Measurements from ENCODE around the gene RANBP10. TPM values are rescaled to one million over a fixed set of nuclear protein-coding genes. Genes with fewer than 3 reads are reported as not detected.
A peak's percentile ranks its signal among the peaks of the same experiment; 100 is the strongest.
"Not testable (repeated sequence)": the region's sequence is repeated elsewhere in the genome, so short reads cannot be mapped to it uniquely, and the experiment has no call there.

The RANBP10 gene
- total RNA-seq, 5 donors from 2014 or later (not counting 1 experiment from before 2014, with no cell fraction given), result 21.9 to 29.3 (median 24.5) TPM

DNA sequence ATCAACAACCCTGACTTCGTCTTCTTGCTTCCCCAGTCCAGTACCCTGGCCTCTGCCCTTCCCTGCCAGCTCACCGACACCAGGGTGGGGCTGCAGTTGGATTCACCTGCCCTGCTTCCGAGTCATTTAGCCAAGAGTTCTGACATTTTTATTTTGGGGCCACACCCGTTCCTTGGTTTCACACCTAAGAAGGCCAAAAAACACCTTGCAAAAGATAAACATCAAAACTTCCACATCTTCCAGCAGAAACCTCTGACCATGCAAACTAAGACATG lies 45.5 kb downstream of the RANBP10 start:
- Mint-ChIP-seq H3K4me3 (no peak overlapping the region), H3K36me3 (peaks cover 21% of the 10 kb centered on the region), H3K9me3 (no peaks in the 10 kb centered on the region), H3K4me1 (peaks cover 15 to 24% (median 23%) of the 10 kb centered on the region in 3 donors), H3K27ac (peak overlapping the region; percentile 78 to 79), H3K27me3 (no peaks in the 10 kb centered on the region)
- Histone ChIP-seq H3K9me3 (no peaks in the 10 kb centered on the region), H3K36me3 (ENCODE audit: control insufficient read depth in 2 of 2, extremely low read depth in 1 of 2, insufficient read depth in 1 of 2, low read length in 1 of 2) (peaks cover 0 to 15% of the 10 kb centered on the region in 2 donors), H3K27me3 (replicated peaks in 1 of 2; ENCODE audit: control insufficient read depth in 2 of 2, extremely low read depth in 1 of 2, insufficient read depth in 2 of 2, low read length in 1 of 2) (no peaks in the 10 kb centered on the region), H3K4me1 (ENCODE audit: control insufficient read depth in 1 of 2, extremely low read depth in 1 of 2, insufficient read depth in 2 of 2, low read length in 2 of 2) (peaks cover 0 to 7% of the 10 kb centered on the region in 2 experiments), H3K4me3 (ENCODE audit: control insufficient read depth in 1 of 2, extremely low read depth in 1 of 2, low read length in 1 of 2) (no peak overlapping the region), H3K27ac (ENCODE audit: low read length) (no peak overlapping the region)
- no peak for DNase-seq
- WGBS (ENCODE audit: insufficient coverage), result 92% methylated on average over 3 of the region's 4 CpGs
- POLR2A ChIA-PET, result no interaction called here
- CTCF ChIA-PET, result interaction anchor here in 1 of 2 donors (0.6 kb wide), 1 partner anchor 287 kb away, joined by 5 read pairs; no protein-coding TSS in a partner anchor
- no peak for ATAC-seq (replicated peaks in 1 of 4)

GRCh38 chr16:67760206-67760955 lies 46.0 kb downstream of the RANBP10 start:
- Histone ChIP-seq H3K27ac (ENCODE audit: low read length) (no peak overlapping the region), H3K36me3 (ENCODE audit: control insufficient read depth in 2 of 2, extremely low read depth in 1 of 2, insufficient read depth in 1 of 2, low read length in 1 of 2) (peaks cover 0 to 15% of the 10 kb centered on the region in 2 donors), H3K27me3 (replicated peaks in 1 of 2; ENCODE audit: control insufficient read depth in 2 of 2, extremely low read depth in 1 of 2, insufficient read depth in 2 of 2, low read length in 1 of 2) (no peaks in the 10 kb centered on the region), H3K4me3 (ENCODE audit: control insufficient read depth in 1 of 2, extremely low read depth in 1 of 2, low read length in 1 of 2) (no peak overlapping the region), H3K4me1 (ENCODE audit: control insufficient read depth in 1 of 2, extremely low read depth in 1 of 2, insufficient read depth in 2 of 2, low read length in 2 of 2) (peaks cover 0 to 7% of the 10 kb centered on the region in 2 experiments), H3K9me3 (no peaks in the 10 kb centered on the region)
- Mint-ChIP-seq H3K4me3 (no peak overlapping the region), H3K27ac (peak overlapping the region; percentile 78 to 79), H3K36me3 (peaks cover 21% of the 10 kb centered on the region), H3K4me1 (peaks cover 18 to 24% (median 23%) of the 10 kb centered on the region in 3 donors), H3K9me3 (no peaks in the 10 kb centered on the region), H3K27me3 (no peaks in the 10 kb centered on the region)
- 82% methylated on average over 7 of the region's 8 CpGs for WGBS (ENCODE audit: insufficient coverage)
- ATAC-seq (replicated peaks in 1 of 4) (peak in 2 of 4 experiments; percentile 23 to 27), DNase-seq (peak in 1 of 35 experiments; percentile 2)
- ChIA-PET POLR2A (no interaction called here), CTCF (interaction anchor here in 1 of 2 donors (0.6 kb wide), 1 partner anchor 287 kb away, joined by 5 read pairs; no protein-coding TSS in a partner anchor)

- Mint-ChIP-seq H3K9me3 (no peaks in the 10 kb centered on the region), H3K36me3 (peaks cover 21% of the 10 kb centered on the region), H3K27ac (no peak overlapping the region), H3K4me3 (no peak overlapping the region), H3K4me1 (peaks cover 18 to 24% (median 23%) of the 10 kb centered on the region in 3 donors), H3K27me3 (no peaks in the 10 kb centered on the region)
- peaks cover 3 to 23% of the 10 kb centered on the region in 2 donors for H3K36me3 ChIP-seq (ENCODE audit: control insufficient read depth in 2 of 2, extremely low read depth in 1 of 2, insufficient read depth in 1 of 2, low read length in 1 of 2)
- no peak overlapping the region for H3K4me3 ChIP-seq (ENCODE audit: control insufficient read depth in 1 of 2, extremely low read depth in 1 of 2, low read length in 1 of 2)
- ATAC-seq (replicated peaks in 1 of 4) (no peak), DNase-seq (no peak)
- no peaks in the 10 kb centered on the region for H3K27me3 ChIP-seq (replicated peaks in 1 of 2; ENCODE audit: control insufficient read depth in 2 of 2, extremely low read depth in 1 of 2, insufficient read depth in 2 of 2, low read length in 1 of 2)
- 93% methylated on average over 6 of the region's 7 CpGs for WGBS (ENCODE audit: insufficient coverage)
- H3K9me3 ChIP-seq, result no peaks in the 10 kb centered on the region
- peaks cover 0 to 7% of the 10 kb centered on the region in 2 experiments for H3K4me1 ChIP-seq (ENCODE audit: control insufficient read depth in 1 of 2, extremely low read depth in 1 of 2, insufficient read depth in 2 of 2, low read length in 2 of 2)
- CTCF ChIA-PET, result no interaction called here
- H3K27ac ChIP-seq (ENCODE audit: low read length), result no peak overlapping the region
- POLR2A ChIA-PET, result no interaction called here
Measured at GRCh38 chr16:67758966-67759365, 47.4 kb downstream of the RANBP10 start.

- H3K27ac ChIP-seq (ENCODE audit: low read length), result no peak overlapping the region
- ChIA-PET POLR2A (interaction anchor here in 1 of 2 donors (0.5 kb wide), 1 partner anchor 739 kb away, joined by 4 read pairs; no protein-coding TSS in a partner anchor), CTCF (no interaction called here)
- Mint-ChIP-seq H3K9me3 (no peaks in the 10 kb centered on the region), H3K36me3 (peaks cover 24% of the 10 kb centered on the region), H3K27me3 (no peaks in the 10 kb centered on the region), H3K4me3 (no peak overlapping the region), H3K4me1 (peaks cover 18 to 23% (median 21%) of the 10 kb centered on the region in 3 donors), H3K27ac (no peak overlapping the region)
- no peaks in the 10 kb centered on the region for H3K9me3 ChIP-seq
- WGBS (ENCODE audit: insufficient coverage), result 83% methylated on average over 2 of the region's 3 CpGs
- peaks cover 0 to 7% of the 10 kb centered on the region in 2 experiments for H3K4me1 ChIP-seq (ENCODE audit: control insufficient read depth in 1 of 2, extremely low read depth in 1 of 2, insufficient read depth in 2 of 2, low read length in 2 of 2)
- H3K4me3 ChIP-seq (ENCODE audit: control insufficient read depth in 1 of 2, extremely low read depth in 1 of 2, low read length in 1 of 2), result no peak overlapping the region
- no peaks in the 10 kb centered on the region for H3K27me3 ChIP-seq (replicated peaks in 1 of 2; ENCODE audit: control insufficient read depth in 2 of 2, extremely low read depth in 1 of 2, insufficient read depth in 2 of 2, low read length in 1 of 2)
- H3K36me3 ChIP-seq (ENCODE audit: control insufficient read depth in 2 of 2, extremely low read depth in 1 of 2, insufficient read depth in 1 of 2, low read length in 1 of 2), result peaks cover 3 to 22% of the 10 kb centered on the region in 2 donors
- ATAC-seq (replicated peaks in 1 of 4), result no peak
- no peak for DNase-seq
Measured at GRCh38 chr16:67758006-67758405, 48.4 kb downstream of the RANBP10 start.

DNA sequence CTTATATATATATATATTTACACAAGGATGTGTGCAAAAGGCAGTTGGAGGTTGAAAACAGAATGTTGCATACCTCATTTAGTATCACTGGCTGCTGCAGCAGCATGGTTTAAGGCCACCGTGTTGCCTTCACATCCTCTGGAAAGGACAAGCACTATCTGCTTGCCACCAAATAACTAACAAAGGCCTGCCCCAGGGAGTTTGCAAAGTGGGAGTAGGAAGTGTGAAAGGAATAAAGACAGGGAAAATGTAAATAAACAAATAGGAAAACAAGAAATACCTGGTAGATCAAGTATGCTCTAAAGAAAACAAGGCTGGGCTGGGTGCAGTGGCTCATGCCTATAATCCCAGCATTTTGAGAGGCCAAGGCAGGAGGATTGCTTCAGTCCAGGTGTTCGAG lies 53.7 kb downstream of the RANBP10 start:
- H3K4me3 Mint-ChIP-seq, result no peak overlapping the region
- Histone ChIP-seq H3K36me3 (ENCODE audit: control insufficient read depth in 2 of 2, extremely low read depth in 1 of 2, insufficient read depth in 1 of 2, low read length in 1 of 2) (peaks cover 3 to 24% of the 10 kb centered on the region in 2 donors), H3K27ac (ENCODE audit: low read length) (no peak overlapping the region), H3K4me1 (ENCODE audit: control insufficient read depth in 1 of 2, extremely low read depth in 1 of 2, insufficient read depth in 2 of 2, low read length in 2 of 2) (no peaks in the 10 kb centered on the region), H3K9me3 (no peaks in the 10 kb centered on the region), H3K4me3 (ENCODE audit: control insufficient read depth in 1 of 2, extremely low read depth in 1 of 2, low read length in 1 of 2) (no peak overlapping the region), H3K27me3 (replicated peaks in 1 of 2; ENCODE audit: control insufficient read depth in 2 of 2, extremely low read depth in 1 of 2, insufficient read depth in 2 of 2, low read length in 1 of 2) (no peaks in the 10 kb centered on the region)
- H3K4me1 Mint-ChIP-seq, result peaks cover 0 to 4% (median 3%) of the 10 kb centered on the region in 3 donors
- POLR2A ChIA-PET, result no interaction called here
- CTCF ChIA-PET, result interaction anchor here in 1 of 2 donors (0.6 kb wide), 1 partner anchor 13 kb away, joined by 3 read pairs; no protein-coding TSS in a partner anchor
- H3K27ac Mint-ChIP-seq, result no peak overlapping the region
- ATAC-seq (replicated peaks in 1 of 4) (no peak), DNase-seq (no peak)
- WGBS (ENCODE audit: insufficient coverage), result no CpG with 5 or more reads among the region's 2 CpGs
- H3K27me3 Mint-ChIP-seq, result no peaks in the 10 kb centered on the region
- no peaks in the 10 kb centered on the region for H3K9me3 Mint-ChIP-seq
- H3K36me3 Mint-ChIP-seq, result peaks cover 13% of the 10 kb centered on the region

DNA sequence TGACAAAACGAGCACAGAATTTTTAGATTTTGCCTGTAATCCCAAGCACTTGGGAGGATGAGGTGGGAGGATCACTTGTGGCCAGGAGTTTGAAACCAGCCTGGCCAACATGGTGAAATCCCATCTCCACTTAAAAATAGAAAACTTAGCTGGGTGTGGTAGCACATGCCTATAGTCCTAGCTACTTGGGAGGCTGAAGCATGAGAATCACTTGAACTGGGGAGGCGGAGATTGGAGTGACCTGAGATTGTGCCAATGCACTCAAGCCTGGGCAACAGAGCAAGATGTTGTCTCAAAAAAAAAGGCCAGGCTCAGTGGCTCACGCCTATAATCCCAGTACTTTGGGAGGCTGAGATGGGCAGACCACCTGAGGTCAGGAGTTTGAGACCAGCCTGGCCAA lies 55.0 kb downstream of the RANBP10 start:
- POLR2A ChIA-PET, result not testable (repeated sequence)

More for the DNA sequence above, 55.0 kb downstream of the RANBP10 start:
- 93% methylated on average over 2 of the region's 3 CpGs for whole genome bisulfite sequencing (ENCODE audit: insufficient coverage)
- H3K27ac ChIP-seq (ENCODE audit: low read length); H3K9me3 ChIP-seq; DNase-seq; H3K4me1 Mint-ChIP-seq; H3K4me1 ChIP-seq (ENCODE audit: control insufficient read depth in 1 of 2, extremely low read depth in 1 of 2, insufficient read depth in 2 of 2, low read length in 2 of 2); H3K27me3 Mint-ChIP-seq; H3K4me3 Mint-ChIP-seq; H3K4me3 ChIP-seq (ENCODE audit: control insufficient read depth in 1 of 2, extremely low read depth in 1 of 2, low read length in 1 of 2); H3K27ac Mint-ChIP-seq; H3K27me3 ChIP-seq (replicated peaks in 1 of 2; ENCODE audit: control insufficient read depth in 2 of 2, extremely low read depth in 1 of 2, insufficient read depth in 2 of 2, low read length in 1 of 2); H3K9me3 Mint-ChIP-seq; ATAC-seq (replicated peaks in 1 of 4): not testable (repeated sequence)
- CTCF ChIA-PET, result interaction anchor here in 1 of 2 donors (0.6 kb wide), 2 partner anchors 157 to 1014 kb away, joined by 4 to 5 read pairs; no protein-coding TSS in a partner anchor
- H3K36me3 ChIP-seq (ENCODE audit: control insufficient read depth in 2 of 2, extremely low read depth in 1 of 2, insufficient read depth in 1 of 2, low read length in 1 of 2), result peaks cover 3 to 24% of the 10 kb centered on the region in 2 donors
- H3K36me3 Mint-ChIP-seq, result peaks cover 14% of the 10 kb centered on the region

All from T-cell (primary cell).